Activated CD8-positive, alpha-beta memory T cell treated with anti-CD3 and anti-CD28 coated beads for 1 hour (primary cell): ENCODE data around the gene BPTF.
"Not testable (repeated sequence)": the region's sequence is repeated elsewhere in the genome, so short reads cannot be mapped to it uniquely, and the experiment has no call there.

Source experiments
- DNase-seq, 2 donors: peaks; one replicate each; pipeline ENCODE4 v3.0.0-alpha.2; 2020; ENCODE audit warnings: low read depth in 1 of 2; ENCODE audit errors: extremely low read depth in 1 of 2

The BPTF gene

GRCh38 chr17:67999291-67999911 lies 174.1 kb downstream of the BPTF start:
- no peak for DNase-seq

GRCh38 chr17:68004201-68004600 lies 178.9 kb downstream of the BPTF start:
- no peak for DNase-seq

GRCh38 chr17:68006797-68007196 lies 181.5 kb downstream of the BPTF start:
- DNase-seq, result no peak

GRCh38 chr17:68011199-68011665 lies 185.9 kb downstream of the BPTF start:
- peak in 1 of 2 donors; percentile 56 for DNase-seq

- DNase-seq, result no peak
Measured at GRCh38 chr17:68013385-68013784, 188.1 kb downstream of the BPTF start.

GRCh38 chr17:68015081-68015723 lies 189.9 kb downstream of the BPTF start:
- no peak for DNase-seq

- no peak for DNase-seq
Measured at GRCh38 chr17:68016838-68017237, 191.5 kb downstream of the BPTF start.

GRCh38 chr17:68018493-68018892 lies 193.2 kb downstream of the BPTF start:
- DNase-seq, result not testable (repeated sequence)

GRCh38 chr17:68019336-68019674 lies 194.0 kb downstream of the BPTF start:
- no peak for DNase-seq

- peak; percentile 87 to 93 for DNase-seq
Measured at GRCh38 chr17:68019675-68020408, 194.5 kb downstream of the BPTF start.

- no peak for DNase-seq
Measured at GRCh38 chr17:68020409-68020756, 195.1 kb downstream of the BPTF start.

GRCh38 chr17:68020791-68021190 lies 195.5 kb downstream of the BPTF start:
- not testable (repeated sequence) for DNase-seq

- DNase-seq, result no peak
Measured at GRCh38 chr17:68021963-68022362, 196.7 kb downstream of the BPTF start.

- DNase-seq, result not testable (repeated sequence)
Measured at GRCh38 chr17:68022547-68022946, 197.2 kb downstream of the BPTF start.

GRCh38 chr17:68029512-68030215 lies 204.4 kb downstream of the BPTF start:
- no peak for DNase-seq
